ENCODE measurements around the gene CCDC110. TPM values are rescaled to one million over a fixed set of nuclear protein-coding genes. Genes with fewer than 3 reads are reported as not detected.

CCDC110 gene
- total RNA-seq, 2 donors from 2014 or later: 1.7 to 3.9 TPM

DNA sequence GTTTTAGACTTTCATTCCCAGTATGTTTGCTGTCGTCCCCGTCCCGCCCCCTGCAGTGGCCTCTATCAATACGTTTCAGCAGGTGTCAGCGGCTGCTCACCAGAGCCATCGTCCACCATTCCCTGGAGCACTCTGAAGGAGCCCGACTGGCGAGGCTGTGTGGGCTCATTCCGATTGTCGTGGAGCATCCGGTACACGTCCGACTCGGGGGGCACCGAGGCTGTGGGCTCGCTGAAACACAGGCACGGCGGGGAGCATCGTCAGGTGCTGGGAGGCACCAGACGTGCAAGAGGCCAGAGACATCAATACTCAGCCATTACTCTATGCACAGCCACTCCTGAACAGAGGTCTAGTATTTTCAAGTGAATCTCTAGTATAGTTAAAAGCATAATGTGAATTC, 34.9 kb upstream of the CCDC110 start:
- Histone ChIP-seq H3K27ac (peak overlapping the region; percentile 83 to 94), H3K4me1 (peaks cover 0 to 4% of the 10 kb centered on the region in 2 donors)

GRCh38 chr4:185504098-185505047, 32.8 kb upstream of the CCDC110 start:
- no peaks in the 10 kb centered on the region for H3K9me3 ChIP-seq
- H3K4me3 ChIP-seq: no peak overlapping the region
- peaks cover 0 to 4% of the 10 kb centered on the region in 2 donors for H3K4me1 ChIP-seq
- H3K27me3 ChIP-seq: no peaks in the 10 kb centered on the region
- H3K27ac ChIP-seq: peak overlapping the region; percentile 83 to 94
- DNase-seq (ENCODE audit: low spot score): peak; percentile 95
- no peak for TF ChIP-seq CTCF (IDR thresholded peaks at IDR 0.05)
- H3K36me3 ChIP-seq: peaks cover 48% of the 10 kb centered on the region

More for the DNA sequence above, 34.9 kb upstream of the CCDC110 start:
- H3K4me3 ChIP-seq: no peak overlapping the region
- H3K27me3 ChIP-seq: no peaks in the 10 kb centered on the region
- peaks cover 40% of the 10 kb centered on the region for H3K36me3 ChIP-seq
- no peaks in the 10 kb centered on the region for H3K9me3 ChIP-seq
- DNase-seq (ENCODE audit: low spot score): no peak
- no peak for TF ChIP-seq CTCF (IDR thresholded peaks at IDR 0.05)

DNA sequence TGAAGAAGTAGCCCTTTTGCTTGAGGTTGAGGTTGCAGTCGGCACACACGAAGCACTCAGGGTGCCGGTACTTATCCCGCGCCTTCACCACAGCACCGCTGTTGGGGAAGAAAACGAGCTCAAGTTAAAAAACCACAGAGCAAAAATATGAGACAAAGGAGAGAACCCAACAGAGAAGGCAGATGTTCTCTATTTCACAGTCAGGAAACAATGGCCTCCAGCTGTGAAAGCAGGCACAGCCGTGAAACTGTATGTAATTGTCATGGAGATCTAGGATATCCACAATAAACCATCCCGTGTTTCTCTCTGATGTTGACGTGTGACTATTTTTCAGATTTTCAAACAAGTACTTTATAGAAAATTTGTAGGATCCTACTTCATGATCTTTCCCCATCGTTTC, 30.9 kb upstream of the CCDC110 start:
- TF ChIP-seq CTCF (IDR thresholded peaks at IDR 0.05): no peak
- H3K27ac ChIP-seq: peak overlapping the region in 1 of 2 donors; percentile 1
- peaks cover 48% of the 10 kb centered on the region for H3K36me3 ChIP-seq

DNA sequence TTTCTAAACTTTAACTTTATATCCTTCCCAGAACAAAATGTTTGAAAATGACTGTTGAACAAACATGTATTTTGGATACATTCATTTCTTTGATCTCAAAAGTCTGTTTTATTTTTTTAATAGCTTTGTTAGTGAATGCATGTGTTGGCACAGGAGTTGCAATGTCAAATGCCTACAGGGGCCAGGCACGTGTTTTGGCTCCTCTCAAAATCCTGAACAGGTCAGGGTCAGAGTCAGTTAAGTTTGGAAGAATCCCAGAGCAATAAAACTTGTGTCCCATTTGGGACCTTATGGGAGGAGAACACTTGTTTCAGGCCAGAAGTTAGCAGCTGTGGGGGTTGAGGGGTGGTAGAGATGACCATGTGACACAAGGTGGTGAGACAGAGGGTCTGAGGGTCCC, 29.0 kb upstream of the CCDC110 start:
- H3K4me1 ChIP-seq: peaks cover 0 to 4% of the 10 kb centered on the region in 2 donors
- DNase-seq (ENCODE audit: low spot score): no peak
- H3K9me3 ChIP-seq: no peaks in the 10 kb centered on the region
- peaks cover 33% of the 10 kb centered on the region for H3K36me3 ChIP-seq
- H3K27ac ChIP-seq: peak overlapping the region in 1 of 2 donors; percentile 4
- TF ChIP-seq CTCF (IDR thresholded peaks at IDR 0.05): no peak
- no peaks in the 10 kb centered on the region for H3K27me3 ChIP-seq
- H3K4me3 ChIP-seq: no peak overlapping the region

More for the DNA sequence above, 30.9 kb upstream of the CCDC110 start:
- Histone ChIP-seq H3K9me3 (no peaks in the 10 kb centered on the region), H3K4me1 (peaks cover 0 to 4% of the 10 kb centered on the region in 2 donors), H3K4me3 (no peak overlapping the region), H3K27me3 (no peaks in the 10 kb centered on the region)
- no peak for DNase-seq (ENCODE audit: low spot score)

DNA sequence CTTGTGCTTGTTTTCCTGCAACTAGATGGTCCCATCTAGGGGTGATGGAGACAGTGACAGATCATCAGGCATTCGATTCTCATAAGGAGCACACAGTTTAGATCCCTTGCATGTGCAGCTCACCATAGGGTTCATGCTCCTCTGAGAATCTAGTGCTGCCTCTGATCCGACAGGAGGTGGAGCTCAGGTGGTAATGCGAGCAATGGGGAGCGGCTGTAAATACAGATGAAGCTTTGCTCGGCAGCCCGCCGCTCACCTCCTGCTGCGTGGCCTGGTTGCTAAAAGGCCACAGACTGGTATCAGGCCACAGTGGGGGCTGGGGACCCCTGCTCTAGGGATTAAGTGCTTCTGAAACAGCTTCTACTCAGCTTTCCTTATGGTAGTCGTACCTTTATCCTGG, 28.5 kb upstream of the CCDC110 start:
- no peak overlapping the region for H3K4me3 ChIP-seq
- TF ChIP-seq CTCF (IDR thresholded peaks at IDR 0.05): no peak
- H3K27me3 ChIP-seq: no peaks in the 10 kb centered on the region
- peak overlapping the region in 1 of 2 donors; percentile 4 for H3K27ac ChIP-seq
- no peak for DNase-seq (ENCODE audit: low spot score)
- peaks cover 33% of the 10 kb centered on the region for H3K36me3 ChIP-seq
- H3K9me3 ChIP-seq: no peaks in the 10 kb centered on the region
- peaks cover 0 to 4% of the 10 kb centered on the region in 2 donors for H3K4me1 ChIP-seq
